NB4 (cell line): ENCODE data around the gene CTIF.

Experiments
- TF ChIP-seq, protein P1 (sequence below): IDR thresholded peaks from one replicate; pipeline ENCODE4 v1.5.1; 2012; ENCODE audit warnings: low read depth, low read length
- TF ChIP-seq, protein P2 (sequence below): IDR thresholded peaks from 2 replicates; pipeline ENCODE4 v1.6.1; 2011; ENCODE audit warnings: low read depth, low read length

DNA sequence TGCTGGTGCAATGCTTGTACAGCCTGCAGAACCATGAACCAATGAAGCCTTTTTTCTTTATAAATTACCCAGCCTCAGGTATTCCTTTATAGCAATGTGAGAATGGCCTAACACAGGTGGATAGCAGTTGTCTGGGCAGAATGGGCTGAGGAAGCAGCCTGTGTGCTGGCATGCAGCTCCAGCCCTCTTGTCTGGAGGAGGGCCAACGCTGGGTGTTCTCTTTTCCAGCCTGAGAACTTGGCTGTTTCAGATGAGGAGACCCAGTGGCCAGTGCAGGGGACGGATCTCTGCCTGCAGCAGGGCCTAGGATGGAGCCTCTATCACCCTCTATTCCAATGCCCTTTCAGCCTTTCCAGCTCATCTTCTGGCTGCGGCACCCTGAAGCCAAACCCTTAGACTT, 58.8 kb downstream of the CTIF start:
- TF ChIP-seq, protein P1, sequence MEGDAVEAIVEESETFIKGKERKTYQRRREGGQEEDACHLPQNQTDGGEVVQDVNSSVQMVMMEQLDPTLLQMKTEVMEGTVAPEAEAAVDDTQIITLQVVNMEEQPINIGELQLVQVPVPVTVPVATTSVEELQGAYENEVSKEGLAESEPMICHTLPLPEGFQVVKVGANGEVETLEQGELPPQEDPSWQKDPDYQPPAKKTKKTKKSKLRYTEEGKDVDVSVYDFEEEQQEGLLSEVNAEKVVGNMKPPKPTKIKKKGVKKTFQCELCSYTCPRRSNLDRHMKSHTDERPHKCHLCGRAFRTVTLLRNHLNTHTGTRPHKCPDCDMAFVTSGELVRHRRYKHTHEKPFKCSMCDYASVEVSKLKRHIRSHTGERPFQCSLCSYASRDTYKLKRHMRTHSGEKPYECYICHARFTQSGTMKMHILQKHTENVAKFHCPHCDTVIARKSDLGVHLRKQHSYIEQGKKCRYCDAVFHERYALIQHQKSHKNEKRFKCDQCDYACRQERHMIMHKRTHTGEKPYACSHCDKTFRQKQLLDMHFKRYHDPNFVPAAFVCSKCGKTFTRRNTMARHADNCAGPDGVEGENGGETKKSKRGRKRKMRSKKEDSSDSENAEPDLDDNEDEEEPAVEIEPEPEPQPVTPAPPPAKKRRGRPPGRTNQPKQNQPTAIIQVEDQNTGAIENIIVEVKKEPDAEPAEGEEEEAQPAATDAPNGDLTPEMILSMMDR: no peak
- TF ChIP-seq, protein P2, sequence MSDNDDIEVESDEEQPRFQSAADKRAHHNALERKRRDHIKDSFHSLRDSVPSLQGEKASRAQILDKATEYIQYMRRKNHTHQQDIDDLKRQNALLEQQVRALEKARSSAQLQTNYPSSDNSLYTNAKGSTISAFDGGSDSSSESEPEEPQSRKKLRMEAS: no peak
